ENCODE data around the gene NSUN3.
"Not testable (repeated sequence)": the region's sequence is repeated elsewhere in the genome, so short reads cannot be mapped to it uniquely, and the experiment has no call there.

The NSUN3 gene

GRCh38 chr3:94062513-94063404 lies at the start of gene NSUN3, which contains the start of gene DHFR2:
TSS of gene NSUN3 (plus strand) at chr3:94063061. CDS start at chr3:94063127, 66 bp downstream.
TSS of gene DHFR2 (minus strand) at chr3:94062916. CDS start at chr3:94061511, 1,405 bp downstream.
- H3K4me3 Mint-ChIP-seq: peak within 1 kb of the TSS; percentile 100
- H3K27me3 Mint-ChIP-seq: no peaks in the 10 kb centered on the region
- peaks cover 4% of the 10 kb centered on the region for H3K9me3 Mint-ChIP-seq
- peaks cover 60% of the 10 kb centered on the region for H3K36me3 Mint-ChIP-seq (ENCODE audit: low read depth)
- peaks cover 48% of the 10 kb centered on the region for H3K4me1 Mint-ChIP-seq (ENCODE audit: low read depth)
- peak within 1 kb of the TSS; percentile 100 for H3K27ac Mint-ChIP-seq

- Mint-ChIP-seq H3K4me3 (no peak overlapping the region), H3K4me1 (ENCODE audit: low read depth) (peaks cover 35% of the 10 kb centered on the region), H3K36me3 (ENCODE audit: low read depth) (peaks cover 21% of the 10 kb centered on the region), H3K27me3 (no peaks in the 10 kb centered on the region), H3K9me3 (no peaks in the 10 kb centered on the region), H3K27ac (no peak overlapping the region)
Measured at GRCh38 chr3:94015025-94015424, 47.8 kb upstream of the NSUN3 start.

DNA sequence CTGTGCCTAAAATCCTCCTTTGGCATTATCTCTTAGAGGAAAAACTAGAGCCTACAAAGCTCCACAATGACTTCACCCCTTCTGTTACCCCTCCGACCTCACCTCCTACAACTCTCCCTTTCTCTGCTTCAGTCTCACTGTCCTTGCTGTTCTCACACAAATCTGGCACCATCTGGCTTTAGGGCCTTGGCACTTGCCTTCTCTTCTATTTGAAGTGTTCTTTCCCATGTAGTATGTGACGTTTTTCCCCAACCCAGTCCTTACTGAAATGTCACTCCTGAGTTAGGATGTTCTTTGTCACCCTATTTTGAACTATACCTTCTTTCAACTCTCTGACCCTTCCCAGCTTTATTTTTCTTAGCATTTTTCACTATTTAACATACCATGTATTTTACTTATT lies 43.2 kb upstream of the NSUN3 start:
- Mint-ChIP-seq H3K4me3 (no peak overlapping the region), H3K36me3 (ENCODE audit: low read depth) (peaks cover 5% of the 10 kb centered on the region), H3K27ac (no peak overlapping the region), H3K4me1 (ENCODE audit: low read depth) (peaks cover 6% of the 10 kb centered on the region), H3K9me3 (no peaks in the 10 kb centered on the region), H3K27me3 (no peaks in the 10 kb centered on the region)

- Mint-ChIP-seq H3K4me3 (no peak overlapping the region), H3K9me3 (no peaks in the 10 kb centered on the region), H3K27ac (no peak overlapping the region), H3K4me1 (ENCODE audit: low read depth) (no peaks in the 10 kb centered on the region), H3K36me3 (ENCODE audit: low read depth) (no peaks in the 10 kb centered on the region), H3K27me3 (no peaks in the 10 kb centered on the region)
Measured at GRCh38 chr3:94020293-94020692, 42.6 kb upstream of the NSUN3 start.

DNA sequence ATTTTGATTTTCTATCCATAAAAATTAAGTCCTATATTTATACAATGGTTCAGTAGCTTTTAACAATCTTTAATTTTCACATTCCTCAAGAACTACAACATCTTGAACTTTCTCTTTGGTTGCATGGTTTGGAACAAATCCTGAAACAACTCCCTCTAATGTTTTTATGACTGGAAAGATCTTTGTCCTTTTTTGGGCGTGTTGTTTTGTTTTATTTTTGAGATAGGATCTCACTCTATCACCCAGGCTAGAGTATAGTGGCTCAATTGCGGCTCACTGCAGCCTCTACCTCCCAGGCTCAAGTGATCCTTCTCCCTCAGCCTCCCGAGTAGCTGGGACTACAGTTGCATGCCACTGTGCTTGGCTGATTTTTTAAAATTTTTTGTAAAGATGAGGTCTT lies 38.5 kb upstream of the NSUN3 start:
- no peak overlapping the region for H3K4me3 Mint-ChIP-seq
- no peaks in the 10 kb centered on the region for H3K36me3 Mint-ChIP-seq (ENCODE audit: low read depth)
- H3K27me3 Mint-ChIP-seq: no peaks in the 10 kb centered on the region
- no peaks in the 10 kb centered on the region for H3K4me1 Mint-ChIP-seq (ENCODE audit: low read depth)
- no peak overlapping the region for H3K27ac Mint-ChIP-seq
- H3K9me3 Mint-ChIP-seq: no peaks in the 10 kb centered on the region

- Mint-ChIP-seq H3K4me1 (ENCODE audit: low read depth) (no peaks in the 10 kb centered on the region), H3K36me3 (ENCODE audit: low read depth) (no peaks in the 10 kb centered on the region), H3K27me3 (no peaks in the 10 kb centered on the region), H3K4me3 (no peak overlapping the region), H3K27ac (no peak overlapping the region), H3K9me3 (no peaks in the 10 kb centered on the region)
Measured at GRCh38 chr3:94026623-94027022, 36.2 kb upstream of the NSUN3 start.

DNA sequence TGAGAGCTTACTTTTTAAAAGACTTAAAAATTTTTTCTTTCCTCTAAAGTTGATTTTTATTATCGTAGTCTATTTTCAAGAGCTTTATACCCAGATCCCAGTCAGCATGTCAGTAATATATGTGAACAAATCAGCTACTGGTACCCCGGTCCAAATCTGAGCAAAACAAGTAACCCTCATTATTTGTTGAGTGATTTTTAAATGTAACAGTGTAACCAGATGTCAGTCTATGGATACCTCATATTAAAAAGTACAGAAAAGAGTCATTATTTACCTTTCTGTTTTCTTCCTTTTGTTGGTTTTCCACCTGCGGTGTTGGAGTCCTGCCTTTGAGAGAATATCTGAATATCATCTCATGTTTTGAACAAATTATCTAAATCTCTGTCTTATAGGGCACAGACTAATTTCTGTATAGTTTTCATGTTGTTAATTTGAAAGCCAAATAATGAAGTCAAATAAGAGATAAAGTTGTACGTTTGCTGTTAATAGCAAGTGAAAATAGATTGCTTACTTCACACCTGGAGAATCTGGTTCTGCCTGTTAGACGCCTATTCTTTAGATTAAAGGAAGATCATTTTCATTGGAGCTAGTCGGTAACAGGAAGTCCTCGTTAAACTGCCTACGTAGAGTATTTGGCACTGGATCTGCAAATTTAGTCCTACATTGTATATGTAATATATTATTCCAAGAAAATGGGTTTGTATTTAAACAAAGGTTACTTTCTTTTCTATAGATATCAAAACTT lies 34.6 kb upstream of the NSUN3 start, which contains the start of gene STX19:
Gene STX19, minus strand, starts transcription at position 505 of the 745 bp plus-strand sequence. CDS start 13,328 bp downstream, outside the sequence.
- Mint-ChIP-seq H3K4me1 (ENCODE audit: low read depth) (no peaks in the 10 kb centered on the region), H3K27ac (no peak within 1 kb of the TSS), H3K9me3 (no peaks in the 10 kb centered on the region), H3K4me3 (no peak within 1 kb of the TSS), H3K36me3 (ENCODE audit: low read depth) (no peaks in the 10 kb centered on the region), H3K27me3 (no peaks in the 10 kb centered on the region)

GRCh38 chr3:94036909-94037507 lies 25.9 kb upstream of the NSUN3 start:
- Mint-ChIP-seq H3K27me3 (no peaks in the 10 kb centered on the region), H3K4me3 (no peak overlapping the region), H3K9me3 (no peaks in the 10 kb centered on the region), H3K4me1 (ENCODE audit: low read depth) (no peaks in the 10 kb centered on the region), H3K36me3 (ENCODE audit: low read depth) (peaks cover 6% of the 10 kb centered on the region), H3K27ac (no peak overlapping the region)

- peak overlapping the region; percentile 71 for H3K27ac Mint-ChIP-seq
- H3K36me3 Mint-ChIP-seq (ENCODE audit: low read depth): peaks cover 13% of the 10 kb centered on the region
Measured at GRCh38 chr3:94043285-94043684, 19.6 kb upstream of the NSUN3 start.

DNA sequence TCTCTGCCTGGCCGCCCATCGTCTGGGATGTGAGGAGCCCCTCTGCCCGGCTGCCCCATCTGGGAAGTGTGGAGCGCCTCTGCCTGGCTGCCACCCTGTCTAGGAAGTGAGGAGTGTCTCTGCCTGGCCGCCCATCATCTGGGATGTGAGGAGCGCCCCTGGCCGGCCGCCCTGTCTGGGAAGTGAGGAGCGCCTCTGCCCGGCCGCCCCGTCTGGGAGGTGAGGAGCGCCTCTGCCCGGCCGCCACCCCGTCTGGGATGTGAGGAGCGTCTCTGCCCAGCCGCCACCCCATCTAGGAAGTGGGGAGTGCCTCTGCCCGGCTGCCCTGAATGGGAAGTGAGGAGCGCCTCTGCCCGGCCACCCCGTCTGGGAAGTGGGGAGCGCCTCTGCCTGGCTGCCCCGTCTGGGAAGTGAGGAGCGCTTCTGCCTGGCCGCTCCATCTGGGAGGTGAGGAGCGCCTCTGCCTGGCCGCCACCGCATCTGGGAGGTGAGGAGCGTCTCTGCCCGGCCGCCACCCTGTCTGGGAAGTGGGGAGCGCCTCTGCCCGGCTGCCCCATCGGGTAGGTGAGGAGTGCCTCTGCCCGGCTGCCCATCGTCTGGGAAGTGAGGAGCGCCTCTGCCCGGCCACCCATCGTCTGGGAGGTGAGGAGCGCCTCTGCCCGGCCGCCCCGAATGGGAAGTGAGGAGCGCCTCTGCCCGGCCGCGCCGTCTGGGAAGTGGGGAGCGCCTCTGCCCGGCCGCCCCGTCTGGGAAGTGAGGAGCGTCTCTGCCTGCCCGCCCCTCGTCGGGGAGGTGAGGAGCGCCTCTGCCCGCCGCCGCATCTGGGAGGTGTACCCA lies 18.5 kb upstream of the NSUN3 start:
- not testable (repeated sequence) for H3K27me3 Mint-ChIP-seq; H3K4me1 Mint-ChIP-seq (ENCODE audit: low read depth); H3K27ac Mint-ChIP-seq; H3K4me3 Mint-ChIP-seq; H3K9me3 Mint-ChIP-seq
- H3K36me3 Mint-ChIP-seq (ENCODE audit: low read depth): peaks cover 13% of the 10 kb centered on the region

More at GRCh38 chr3:94043285-94043684, 19.6 kb upstream of the NSUN3 start:
- H3K4me3 Mint-ChIP-seq: no peak overlapping the region
- H3K9me3 Mint-ChIP-seq: no peaks in the 10 kb centered on the region
- H3K4me1 Mint-ChIP-seq (ENCODE audit: low read depth): peaks cover 4% of the 10 kb centered on the region
- no peaks in the 10 kb centered on the region for H3K27me3 Mint-ChIP-seq

GRCh38 chr3:94046533-94046932 lies 16.3 kb upstream of the NSUN3 start:
- Mint-ChIP-seq H3K4me3 (no peak overlapping the region), H3K36me3 (ENCODE audit: low read depth) (peaks cover 13% of the 10 kb centered on the region), H3K27me3 (no peaks in the 10 kb centered on the region), H3K9me3 (no peaks in the 10 kb centered on the region), H3K27ac (no peak overlapping the region), H3K4me1 (ENCODE audit: low read depth) (peaks cover 4% of the 10 kb centered on the region)

GRCh38 chr3:94049267-94049666 lies 13.6 kb upstream of the NSUN3 start:
- Mint-ChIP-seq H3K36me3 (ENCODE audit: low read depth) (peaks cover 6% of the 10 kb centered on the region), H3K27me3 (no peaks in the 10 kb centered on the region), H3K4me1 (ENCODE audit: low read depth) (no peaks in the 10 kb centered on the region), H3K9me3 (no peaks in the 10 kb centered on the region), H3K4me3 (no peak overlapping the region), H3K27ac (no peak overlapping the region)

- no peak overlapping the region for H3K4me3 Mint-ChIP-seq
- no peaks in the 10 kb centered on the region for H3K9me3 Mint-ChIP-seq
- no peaks in the 10 kb centered on the region for H3K4me1 Mint-ChIP-seq (ENCODE audit: low read depth)
- no peaks in the 10 kb centered on the region for H3K36me3 Mint-ChIP-seq (ENCODE audit: low read depth)
- no peaks in the 10 kb centered on the region for H3K27me3 Mint-ChIP-seq
- no peak overlapping the region for H3K27ac Mint-ChIP-seq
Measured at GRCh38 chr3:94050546-94050945, 12.3 kb upstream of the NSUN3 start.

DNA sequence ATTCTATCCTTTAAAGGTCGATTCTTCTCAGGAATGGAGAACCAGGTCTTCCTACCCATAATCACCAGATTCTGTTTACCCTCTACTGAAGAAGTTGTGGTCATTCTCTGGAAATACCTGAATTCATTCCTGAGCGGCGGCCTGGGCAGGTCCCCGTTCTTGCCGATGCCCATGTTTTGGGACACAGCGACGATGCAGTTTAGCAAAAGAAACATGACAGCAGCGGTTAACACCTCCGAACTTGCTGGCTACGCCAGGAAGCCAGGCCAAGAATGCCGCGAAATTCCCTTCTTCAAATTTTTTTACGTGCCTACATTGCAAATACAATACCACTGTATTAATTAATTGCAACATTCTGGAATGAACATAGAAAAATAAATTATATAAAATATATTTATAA lies 1.6 kb upstream of the NSUN3 start:
- Mint-ChIP-seq H3K4me1 (ENCODE audit: low read depth) (peaks cover 36% of the 10 kb centered on the region), H3K27me3 (no peaks in the 10 kb centered on the region), H3K4me3 (no peak overlapping the region), H3K27ac (no peak overlapping the region), H3K36me3 (ENCODE audit: low read depth) (peaks cover 51% of the 10 kb centered on the region), H3K9me3 (no peaks in the 10 kb centered on the region)

Data from stimulated activated naive CD8-positive, alpha-beta T cell treated with anti-CD3 and anti-CD28 coated beads, Interleukin-15, Interleukin-2, amounts not matched to agents 100 ng/mL and 50 ng/mL, for 24 hours (primary cell).